Stimulated activated CD4-positive, alpha-beta T cell treated with anti-CD3 and anti-CD28 coated beads, Interleukin-15, amount 100 ng/mL, for 48 hours (primary cell): ENCODE data around the gene TRPV3.
"Not testable (repeated sequence)": the region's sequence is repeated elsewhere in the genome, so short reads cannot be mapped to it uniquely, and the experiment has no call there.

Experiments used
- DNase-seq, 2 donors: peaks; one replicate each; pipeline ENCODE4 v3.0.0-alpha.2; 2020; ENCODE audit warnings: low read depth in 2 of 2

TRPV3 gene

DNA sequence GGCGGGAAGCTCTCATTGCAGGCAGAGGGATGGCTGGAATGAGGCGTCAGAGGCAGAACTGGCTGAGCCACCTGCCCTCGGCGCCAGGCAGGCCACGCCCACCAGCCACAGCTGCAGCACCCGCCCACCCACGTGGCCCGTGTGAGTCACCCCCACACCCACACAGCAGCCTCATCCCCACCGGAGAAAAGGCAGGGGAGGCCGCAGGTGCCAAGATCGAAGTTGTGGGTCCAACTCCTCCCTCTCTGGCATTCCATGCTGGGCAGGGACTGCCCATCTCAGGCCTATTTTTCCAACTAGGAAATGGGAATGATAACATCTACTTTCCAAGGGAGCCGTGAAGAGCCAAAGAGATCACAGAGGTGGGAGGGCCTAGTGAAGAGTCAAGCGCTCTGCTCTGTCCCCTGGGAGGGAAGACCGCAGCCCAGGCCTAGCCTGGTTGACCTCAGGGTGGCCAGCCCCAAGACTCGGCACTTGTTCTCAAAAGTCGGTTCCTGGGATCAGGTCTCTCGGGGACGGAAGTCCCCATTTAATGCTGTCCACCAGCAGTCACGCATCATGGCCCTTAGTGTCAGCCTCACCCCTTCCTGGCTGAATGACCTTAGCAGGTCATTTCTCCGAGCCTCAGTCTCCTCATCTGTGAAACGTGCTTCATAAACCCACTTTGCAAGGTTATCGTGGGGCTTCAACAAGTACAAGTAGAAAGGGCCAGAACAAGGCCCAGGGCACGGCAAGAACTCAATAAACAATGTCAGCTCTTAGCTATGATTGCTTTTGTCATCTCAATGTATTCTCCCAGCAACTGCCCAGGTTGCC, at the start of gene TRPV3:
TRPV3 (minus strand) TSS at position 45 of the 816 bp plus-strand sequence. CDS start 2,962 bp downstream, outside the sequence.
- DNase-seq, result peak; percentile 29 to 70

DNA sequence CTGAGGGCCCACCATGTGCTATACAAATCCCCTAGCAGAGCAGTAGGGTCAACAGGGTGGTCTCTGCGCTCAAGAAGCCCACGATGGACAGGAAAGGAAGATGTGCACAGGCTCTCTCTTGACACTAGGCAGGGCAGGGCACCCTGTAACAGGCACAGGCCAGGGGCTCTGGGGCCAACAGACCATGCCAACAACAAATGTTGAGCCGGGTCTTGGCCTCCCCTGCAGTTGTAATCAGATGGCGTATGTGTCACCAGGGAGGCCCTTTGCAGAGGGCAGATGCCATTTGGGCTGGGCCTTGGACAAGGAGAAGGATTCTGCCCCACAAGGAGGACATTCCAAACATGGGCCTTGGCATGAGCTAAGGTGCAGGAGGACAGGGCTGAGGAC, 46.3 kb upstream of the TRPV3 start:
- DNase-seq, result no peak

DNA sequence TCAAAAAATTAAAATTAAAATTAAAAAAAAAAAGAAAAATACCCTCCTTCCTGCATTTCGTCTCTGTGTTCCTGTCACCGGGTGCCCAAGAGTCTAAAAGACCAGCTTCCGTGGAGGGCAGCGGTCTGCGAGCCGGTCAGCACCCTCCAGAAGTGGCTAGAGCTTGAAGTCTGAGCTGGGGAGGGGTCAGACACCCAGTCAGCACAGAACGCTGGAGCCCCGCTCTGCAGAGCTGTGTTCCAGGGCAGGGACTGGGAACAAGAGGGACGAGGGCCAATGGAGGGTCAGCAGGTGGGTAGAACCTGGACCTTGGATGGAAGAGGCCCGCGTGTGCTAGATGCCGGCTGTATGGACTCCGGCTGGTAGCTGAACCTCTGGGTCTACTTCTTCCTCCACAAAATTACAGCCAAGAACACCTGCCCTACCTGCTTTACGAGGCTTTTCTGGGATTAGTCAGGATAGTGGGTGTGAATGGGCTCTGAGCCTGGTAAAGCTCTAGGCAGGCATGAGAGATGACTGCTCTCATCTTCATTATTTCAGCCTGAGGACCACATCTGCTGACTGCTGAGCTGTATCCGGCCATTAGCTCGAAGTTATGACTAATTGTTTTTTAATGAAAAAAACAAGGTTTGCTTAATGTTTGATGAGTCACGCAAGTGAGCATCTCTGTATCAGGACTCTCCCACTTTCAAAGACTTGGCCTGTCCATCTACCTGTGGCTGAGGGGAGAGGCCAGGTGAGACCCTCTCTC, 45.7 kb upstream of the TRPV3 start:
- DNase-seq, result no peak

DNA sequence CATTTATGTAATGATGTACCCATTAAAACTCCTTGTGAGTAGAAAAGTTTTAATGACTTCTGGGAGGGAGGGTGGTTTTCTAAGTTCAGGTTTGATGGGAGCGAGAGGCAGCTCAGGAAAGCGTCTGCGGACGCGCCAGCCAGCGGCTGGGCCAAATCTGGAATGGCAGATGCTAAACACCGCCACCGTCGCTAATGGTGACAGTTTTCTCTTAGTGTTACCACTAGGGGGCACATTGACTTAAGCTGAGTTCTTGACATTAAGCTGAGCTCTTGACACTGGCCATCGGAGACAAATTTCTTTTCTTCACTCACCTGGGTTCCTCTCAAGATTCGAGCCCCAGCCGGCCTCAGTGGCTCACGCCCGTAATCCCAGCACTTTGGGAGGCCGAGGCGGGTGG, 44.9 kb upstream of the TRPV3 start:
- DNase-seq, result peak; percentile 12 to 15

DNA sequence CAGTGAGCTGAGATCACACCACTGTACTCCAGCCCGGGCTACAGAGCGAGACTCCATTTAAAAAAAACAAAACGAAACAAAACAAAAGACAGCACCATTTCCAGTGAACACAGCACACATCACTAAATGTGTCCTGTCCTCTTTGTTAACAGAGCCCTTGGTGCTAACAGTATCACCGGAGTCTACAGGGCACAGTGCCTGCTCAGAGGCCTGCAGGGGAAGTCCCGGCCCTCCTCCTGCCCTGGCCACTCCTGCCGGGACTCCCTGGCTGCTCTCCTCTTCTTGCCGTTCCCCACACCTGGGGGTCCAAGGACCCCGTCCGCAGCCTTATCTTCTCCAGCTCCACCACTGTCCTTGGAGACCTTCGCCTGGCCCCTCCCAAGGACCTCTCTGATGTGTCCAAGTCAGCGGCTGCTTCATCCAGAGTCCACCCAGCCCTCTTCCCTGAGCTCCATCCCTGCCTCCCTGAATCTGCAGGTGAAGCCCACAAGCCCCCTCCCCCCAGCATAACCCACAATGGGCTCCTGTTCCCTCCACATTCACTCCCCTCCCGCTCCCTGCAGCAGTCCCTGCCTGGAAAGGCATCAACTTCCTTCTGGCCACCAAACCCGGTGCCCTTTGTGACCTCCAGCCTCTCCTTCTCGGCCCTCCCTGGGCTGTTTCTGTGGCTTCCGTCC, 43.1 kb upstream of the TRPV3 start:
- DNase-seq, result no peak

DNA sequence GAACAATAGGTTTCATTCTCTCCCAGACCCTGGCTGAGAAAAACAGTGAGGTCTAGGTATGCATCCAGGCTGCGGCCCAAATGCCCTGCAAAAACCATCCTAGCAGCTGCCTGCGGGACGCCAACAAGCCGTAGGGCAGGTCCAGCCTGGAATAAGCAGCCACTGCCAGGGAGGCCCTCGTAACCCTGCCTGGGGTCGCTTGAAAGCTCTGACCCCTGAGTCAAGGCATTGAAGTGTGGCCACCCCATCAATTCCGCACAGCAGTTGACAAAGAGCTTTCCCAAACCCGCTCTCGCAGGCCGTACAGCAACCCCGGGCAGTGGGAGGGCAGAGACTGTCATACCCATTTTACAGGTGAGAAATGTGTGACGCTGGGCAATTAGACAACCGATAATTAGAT, 40.5 kb upstream of the TRPV3 start:
- no peak for DNase-seq

DNA sequence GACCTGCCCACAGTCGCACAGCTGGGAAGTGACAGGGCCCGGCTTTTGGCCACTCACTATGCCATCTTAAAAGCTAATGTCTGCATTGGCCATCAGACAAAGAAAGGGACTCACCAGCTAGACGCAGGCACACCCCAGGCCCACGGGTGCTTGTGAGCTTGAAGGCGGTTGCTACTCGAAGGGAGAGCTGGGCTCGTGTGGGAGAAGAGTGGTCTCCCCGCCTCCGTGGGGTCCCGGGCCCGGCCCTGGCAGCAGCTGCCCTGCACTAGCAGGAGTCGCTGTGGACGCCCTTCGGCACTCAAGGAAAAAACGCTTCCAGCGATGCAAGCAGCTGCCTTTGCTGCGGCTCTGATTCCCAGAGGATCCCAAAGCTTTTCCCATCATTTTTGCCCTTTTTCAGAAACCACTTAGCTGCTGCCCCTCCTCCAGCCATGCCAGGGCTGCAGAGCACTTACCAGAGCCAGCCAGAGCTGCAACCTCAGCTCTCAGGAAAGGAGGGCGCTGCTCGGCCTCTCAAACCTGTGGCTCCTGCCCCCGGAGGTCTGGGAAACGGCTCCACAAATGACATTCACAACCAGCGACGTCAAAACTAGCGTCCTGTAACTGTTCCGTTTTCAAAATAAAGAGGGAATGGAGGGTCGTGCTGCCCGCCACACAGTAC, 39.3 kb upstream of the TRPV3 start:
- no peak for DNase-seq

DNA sequence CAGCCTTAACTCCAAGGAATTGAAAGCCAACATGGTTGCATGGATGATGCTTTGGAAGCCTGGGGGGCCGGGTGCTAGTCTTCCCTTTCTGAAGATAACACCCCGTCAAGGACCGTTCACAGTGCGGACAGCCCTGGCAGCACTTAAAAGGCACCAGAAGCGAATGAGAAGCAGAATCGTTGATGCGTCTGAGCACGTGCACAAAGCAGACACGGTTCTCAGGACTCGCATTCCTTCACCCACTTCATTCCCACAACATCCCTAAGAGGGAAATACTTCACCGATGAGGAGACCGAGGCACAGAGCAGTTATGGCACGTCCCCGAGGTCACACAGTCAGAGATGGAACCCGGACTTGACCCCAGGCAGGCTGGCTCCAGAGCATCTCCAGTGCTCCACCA, 37.4 kb upstream of the TRPV3 start:
- no peak for DNase-seq

DNA sequence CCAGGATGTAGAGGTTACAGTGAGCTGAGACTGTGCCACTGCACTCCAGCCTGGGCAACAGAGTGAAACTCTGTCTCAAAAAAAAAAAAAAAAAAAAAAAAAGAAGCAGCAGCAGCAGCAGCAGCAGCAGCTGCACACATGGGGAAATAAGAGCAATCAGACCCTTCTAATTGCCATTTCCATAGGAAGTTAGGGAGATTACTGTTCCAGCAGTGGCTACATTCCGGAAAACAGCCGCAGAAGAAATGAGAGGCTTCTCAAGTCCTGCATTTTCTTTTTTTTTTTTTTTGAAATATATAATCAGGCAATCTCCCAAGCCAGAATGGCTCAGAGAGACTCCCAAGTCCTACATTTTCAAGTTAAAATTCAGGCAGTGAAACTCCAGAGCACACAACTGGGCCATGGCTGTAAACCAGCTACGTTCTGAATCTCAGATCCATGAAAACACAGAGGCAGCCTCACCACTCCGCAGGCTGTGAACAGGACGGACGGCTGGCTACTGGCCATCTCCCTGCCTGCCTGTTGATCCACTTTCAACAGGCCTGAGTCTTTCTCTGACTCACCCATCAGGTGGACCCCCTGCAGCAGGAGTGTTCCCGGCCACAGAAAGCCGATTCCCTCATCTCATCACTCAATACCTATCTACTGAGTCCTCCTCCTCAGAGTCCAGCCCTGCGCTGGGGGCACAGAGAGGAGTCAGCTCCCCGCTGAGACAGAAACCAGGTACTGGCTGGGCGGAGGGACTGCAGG, 36.6 kb upstream of the TRPV3 start:
- no peak for DNase-seq

DNA sequence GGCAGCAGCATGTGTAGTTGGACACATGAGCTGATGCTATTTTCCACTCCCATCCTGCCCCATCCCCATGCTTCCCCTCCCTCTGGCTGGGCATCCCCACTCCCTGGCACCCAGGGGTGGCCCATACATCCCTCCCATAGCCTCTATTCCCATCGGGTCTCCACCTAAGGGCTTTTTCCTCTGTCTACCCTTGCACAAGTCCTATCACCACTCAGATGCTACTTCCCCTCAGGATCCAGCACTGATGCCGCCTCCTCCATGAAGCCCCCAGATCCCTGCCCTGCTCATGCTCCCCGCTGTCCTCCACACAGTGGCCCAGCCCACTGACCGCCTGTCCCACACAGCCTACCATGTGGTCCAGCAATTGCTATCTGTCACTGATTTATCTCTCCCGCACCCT, 35.8 kb upstream of the TRPV3 start:
- no peak for DNase-seq

DNA sequence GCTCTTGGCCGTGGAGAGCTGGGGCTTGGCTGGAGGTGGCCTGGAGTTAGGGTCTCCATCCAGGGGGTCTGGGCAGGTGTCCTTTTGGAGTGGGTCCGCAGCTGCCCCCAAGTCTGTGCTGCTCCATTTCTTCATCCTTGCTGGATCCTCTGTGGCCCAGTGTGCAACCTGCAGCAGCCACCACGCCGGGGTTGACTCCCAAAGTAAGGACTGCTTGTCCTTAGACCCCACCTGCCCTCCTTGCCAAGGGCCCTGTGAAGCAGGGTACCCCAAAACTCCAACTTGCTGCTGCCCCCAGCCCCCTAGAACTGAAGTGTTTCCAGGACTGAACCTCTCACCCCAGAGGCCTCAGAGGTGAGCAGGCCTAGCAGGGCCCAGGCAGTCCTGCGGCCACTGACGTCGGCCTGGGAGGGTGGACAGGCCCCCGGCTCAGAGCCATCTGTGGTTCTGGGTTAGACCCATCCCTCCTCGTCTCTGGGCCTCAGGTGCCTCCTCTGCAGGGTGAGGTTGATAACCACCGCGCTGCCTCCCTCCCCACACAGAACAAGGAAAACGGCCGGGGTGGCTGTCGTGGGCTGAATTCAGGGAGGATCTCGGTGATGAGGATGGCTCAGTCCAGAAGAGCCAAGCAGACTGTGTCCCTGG, 34.7 kb upstream of the TRPV3 start:
- DNase-seq, result no peak

DNA sequence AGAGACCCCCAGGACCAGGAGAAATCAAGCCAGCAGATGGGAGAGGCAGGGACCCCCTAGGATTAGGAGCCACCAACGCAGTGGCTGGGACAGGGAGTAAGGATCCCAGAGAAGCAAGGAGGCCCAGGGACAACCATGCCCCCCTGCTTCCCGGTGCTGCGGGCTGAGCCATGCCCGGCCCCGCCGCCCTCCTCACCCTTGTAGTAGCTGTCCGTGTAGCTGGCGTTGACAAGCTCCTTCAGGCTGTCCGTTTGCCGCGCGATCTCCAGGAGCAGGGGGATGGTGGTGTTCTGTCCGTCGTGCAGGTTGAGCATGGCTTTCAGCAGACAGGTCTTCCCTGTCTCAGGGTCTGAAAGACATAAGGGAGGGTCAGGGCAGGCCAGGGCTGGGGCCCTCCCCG, 33.2 kb upstream of the TRPV3 start:
- DNase-seq, result no peak

DNA sequence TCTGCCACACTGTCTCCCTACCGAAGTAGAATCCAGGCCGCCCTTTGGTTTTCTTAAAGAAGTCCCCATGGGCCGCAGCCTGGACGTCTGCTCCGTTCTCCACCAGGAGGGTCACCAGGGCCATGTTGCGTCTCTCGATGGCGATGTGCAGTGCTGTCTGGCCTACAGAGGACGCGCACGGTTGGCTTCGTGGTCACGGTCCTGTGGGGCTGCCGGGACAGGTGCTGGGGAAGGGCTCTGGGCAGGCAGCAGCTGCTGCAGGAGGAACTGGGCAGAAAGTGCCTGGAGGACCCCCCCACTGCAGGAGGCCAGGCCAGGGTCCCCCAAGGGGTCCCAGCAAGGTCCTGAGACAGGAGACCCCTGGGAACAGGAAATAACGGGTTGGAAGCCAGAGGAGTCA, 32.6 kb upstream of the TRPV3 start:
- DNase-seq, result no peak

DNA sequence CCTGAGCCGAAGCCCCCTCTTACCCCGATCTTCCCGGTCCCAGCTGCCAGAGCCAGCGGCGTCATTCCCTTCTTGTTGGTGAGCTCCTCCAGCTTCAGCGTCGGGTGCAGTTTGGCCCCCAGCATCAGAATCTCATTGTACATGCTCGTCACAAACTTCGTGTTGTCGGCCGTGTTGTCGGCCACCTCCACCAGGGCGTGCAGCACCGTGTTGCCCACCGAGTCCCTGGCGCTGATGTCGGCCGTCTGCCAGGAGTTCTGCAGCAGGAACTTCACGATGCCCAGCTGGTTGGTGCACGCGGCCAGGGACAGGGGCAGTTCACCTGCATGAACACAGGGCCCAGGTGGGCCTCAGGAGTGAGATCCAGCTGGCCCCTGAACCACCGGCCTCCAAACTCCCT, 32.2 kb upstream of the TRPV3 start:
- no peak for DNase-seq

DNA sequence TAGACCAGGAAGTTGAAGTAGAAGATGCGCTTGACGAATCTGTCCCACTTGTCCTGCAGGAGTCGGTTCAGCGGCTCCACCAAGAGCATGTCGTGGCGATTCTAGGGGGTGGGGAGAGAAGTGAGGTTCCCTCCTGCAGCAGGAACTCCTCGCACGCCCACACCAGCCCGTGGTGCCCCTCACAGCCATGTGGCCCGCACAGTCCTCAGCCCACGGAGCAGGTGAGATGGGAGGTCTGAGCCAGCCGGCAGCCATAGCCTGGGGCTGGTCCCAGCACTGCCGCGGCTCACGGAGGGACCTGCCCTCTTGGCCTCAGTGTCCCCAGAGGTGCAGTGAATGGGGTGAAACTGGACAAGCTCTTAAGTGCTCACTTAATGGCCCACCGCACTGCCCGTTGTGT, 28.2 kb upstream of the TRPV3 start:
- DNase-seq, result no peak

DNA sequence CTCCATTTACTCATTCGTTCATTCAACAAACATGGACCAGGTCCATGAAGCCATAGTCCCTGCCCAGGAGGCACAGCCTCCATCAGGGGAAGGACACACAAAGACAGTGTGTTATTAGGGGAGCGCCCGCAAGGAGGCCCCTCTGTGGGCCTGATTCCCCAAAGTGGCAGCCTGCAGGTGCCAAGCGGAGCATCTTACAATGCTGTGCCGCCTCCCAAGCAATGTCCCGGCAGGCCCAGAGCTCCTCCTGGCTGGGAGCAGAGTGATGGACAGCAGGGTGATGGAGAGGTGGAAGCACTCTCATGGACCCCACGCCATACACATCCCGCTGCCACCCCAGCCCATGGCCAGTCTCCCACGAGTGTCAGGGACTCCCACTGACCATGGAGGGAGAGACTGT, 25.8 kb upstream of the TRPV3 start:
- no peak for DNase-seq

DNA sequence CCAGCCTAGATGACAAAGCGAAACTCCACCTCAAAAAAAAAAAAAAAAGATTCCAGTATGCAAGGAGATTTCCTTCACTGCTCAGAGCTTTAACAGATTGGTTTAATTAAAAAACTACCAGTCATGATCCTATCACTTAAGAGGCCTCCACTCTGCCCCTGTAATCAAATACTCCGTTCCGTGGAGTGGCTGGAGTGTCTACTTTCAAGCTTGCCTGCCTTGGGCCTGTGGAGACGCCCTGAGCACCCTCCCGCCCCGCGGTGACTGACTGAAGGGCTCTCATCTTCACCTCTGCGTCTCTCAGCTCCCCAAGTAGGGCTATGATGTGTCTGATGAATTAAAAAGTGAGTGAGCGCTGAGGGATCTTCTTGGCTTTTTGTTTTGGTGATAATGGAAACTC, 25.3 kb upstream of the TRPV3 start:
- no peak for DNase-seq

DNA sequence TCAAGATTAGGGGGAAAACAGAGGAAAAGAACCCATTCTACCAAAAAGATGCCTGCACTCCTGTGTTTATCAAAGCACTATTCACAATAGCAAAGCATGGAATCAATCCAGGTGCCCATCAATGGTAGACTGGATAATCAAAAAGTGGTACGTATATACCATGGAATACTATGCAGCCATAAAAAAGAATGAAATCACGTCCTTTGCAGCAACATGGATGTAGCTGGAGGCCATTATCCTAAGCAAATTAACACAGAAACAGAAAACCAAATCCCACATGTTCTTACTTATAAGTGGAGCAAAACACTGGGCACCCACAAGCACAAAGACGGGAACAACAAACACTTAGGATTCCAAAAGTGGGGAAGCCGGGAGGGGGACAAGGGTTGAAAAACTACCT, 21.1 kb upstream of the TRPV3 start:
- not testable (repeated sequence) for DNase-seq

DNA sequence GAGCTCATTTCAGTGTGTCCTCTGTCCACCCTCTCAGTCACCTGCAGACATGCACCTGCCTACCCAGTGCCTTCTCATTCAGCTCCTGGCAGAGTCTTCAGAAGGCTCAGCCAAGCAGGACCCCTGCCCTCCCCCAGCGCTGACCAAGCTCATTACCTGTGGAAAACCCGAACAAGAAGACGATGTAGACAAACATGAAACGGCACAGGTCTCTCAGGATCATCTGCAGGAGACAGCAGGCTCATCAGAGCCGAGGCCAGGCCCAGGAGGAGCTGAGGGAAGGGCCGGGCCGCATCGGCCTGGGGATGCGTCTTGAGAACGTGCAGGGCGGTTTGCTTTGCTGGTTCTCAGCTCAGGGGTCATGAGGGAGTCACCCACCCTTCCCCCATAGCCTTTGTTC, 19.4 kb upstream of the TRPV3 start:
- no peak for DNase-seq

DNA sequence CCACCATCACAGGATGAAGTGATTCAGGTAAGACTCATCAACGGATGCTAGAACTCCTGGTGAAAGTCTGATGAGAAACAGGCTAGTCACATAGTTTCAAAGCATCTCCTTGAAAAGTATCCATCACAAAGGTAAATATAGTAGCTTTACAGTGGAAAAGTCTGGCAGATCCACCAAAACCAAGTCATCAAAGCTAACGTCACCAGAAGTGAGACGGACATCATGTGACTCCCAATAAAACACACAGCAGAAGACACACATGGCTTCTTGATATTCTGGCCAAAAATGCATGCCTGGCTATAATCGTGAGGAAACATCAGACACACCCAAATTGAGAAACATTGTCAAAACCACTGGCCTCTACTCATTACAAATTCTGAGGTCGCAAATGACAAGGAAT, 17.9 kb upstream of the TRPV3 start:
- DNase-seq, result no peak

DNA sequence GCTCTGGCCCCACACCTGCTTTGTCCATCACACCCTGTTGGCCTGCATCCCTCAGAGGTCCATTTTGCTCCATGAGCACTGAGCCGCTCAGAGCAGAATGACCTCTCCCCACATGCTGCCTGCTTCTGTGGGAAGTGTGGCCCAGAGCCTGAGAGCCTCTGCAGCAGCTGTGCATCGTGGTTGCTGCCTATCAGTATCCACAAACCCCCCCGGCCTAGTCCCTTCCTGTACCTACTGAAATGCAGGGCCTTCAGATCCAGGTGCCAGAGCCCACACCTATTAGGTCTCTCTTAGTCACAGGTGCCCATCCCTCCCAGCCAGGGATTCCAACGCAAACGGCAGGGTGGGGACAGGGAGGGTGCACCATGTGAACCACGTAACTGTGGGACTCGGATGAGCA, 16.6 kb upstream of the TRPV3 start:
- no peak for DNase-seq
